Mesenchymal stem cell (in vitro differentiated cells and primary cell): ENCODE results near the gene DHX34.
"Not testable (repeated sequence)": the region's sequence is repeated elsewhere in the genome, so short reads cannot be mapped to it uniquely, and the experiment has no call there.

Source experiments
- DNase-seq: peaks from one replicate; pipeline ENCODE4 v3.0.0-alpha.2; 2013
- H2AFZ ChIP-seq: one replicate; pipeline ENCODE4 v1.6.1; 2013; ENCODE audit warnings: low read depth, mild to moderate bottlenecking, control low read depth, inconsistent platforms, low read length, moderate library complexity
- H2AK5ac ChIP-seq: 2 replicates; pipeline ENCODE4 v1.6.1; 2013; ENCODE audit warnings: low read length, moderate library complexity, mild to moderate bottlenecking, inconsistent platforms; ENCODE audit not compliant: severe bottlenecking
- H2BK120ac ChIP-seq: one replicate; pipeline ENCODE4 v1.6.1; 2013; ENCODE audit warnings: low read depth, mild to moderate bottlenecking, inconsistent platforms, low read length, moderate library complexity
- H2BK12ac ChIP-seq, 2 experiments: one replicate each; pipeline ENCODE4 v1.6.1; 2013; ENCODE audit warnings: inconsistent platforms in 2 of 2, low read length in 2 of 2, mild to moderate bottlenecking in 2 of 2, moderate library complexity in 2 of 2, control low read depth in 1 of 2
- H2BK15ac ChIP-seq: one replicate; pipeline ENCODE4 v1.6.1; 2013; ENCODE audit warnings: mild to moderate bottlenecking, low read depth, inconsistent platforms; ENCODE audit not compliant: poor library complexity, severe bottlenecking
- H2BK5ac ChIP-seq: 2 replicates; pipeline ENCODE4 v1.6.1; 2013; ENCODE audit warnings: low read depth, mild to moderate bottlenecking, low read length, control low read depth, inconsistent platforms; ENCODE audit not compliant: poor library complexity, severe bottlenecking
- H3K14ac ChIP-seq, 2 experiments: one replicate each; pipeline ENCODE4 v1.6.1; 2013; ENCODE audit warnings: inconsistent platforms in 2 of 2, low read length in 2 of 2, control low read depth in 1 of 2, mild to moderate bottlenecking in 1 of 2, moderate library complexity in 1 of 2
- H3K18ac ChIP-seq, 2 experiments: one replicate each; pipeline ENCODE4 v1.6.1; 2013; ENCODE audit warnings: inconsistent platforms in 2 of 2, low read length in 2 of 2, control low read depth in 1 of 2, low read depth in 1 of 2, mild to moderate bottlenecking in 1 of 2
- H3K23ac ChIP-seq, 2 experiments: one replicate each; pipeline ENCODE4 v1.6.1; 2013; ENCODE audit warnings: inconsistent platforms in 2 of 2, low read length in 2 of 2, mild to moderate bottlenecking in 2 of 2, moderate library complexity in 2 of 2, control low read depth in 1 of 2
- H3K27ac ChIP-seq: 2 replicates; pipeline ENCODE4 v1.5.1; 2013; ENCODE audit warnings: mild to moderate bottlenecking, moderate library complexity, low read length, control low read depth, inconsistent platforms; ENCODE audit not compliant: poor library complexity, severe bottlenecking
- H3K27me3 ChIP-seq, 2 experiments: 2 replicates each; pipeline versions ENCODE4 v1.6.1 to v1.7.0; 2013; ENCODE audit warnings: low read length in 2 of 2, mild to moderate bottlenecking in 2 of 2, moderate library complexity in 2 of 2, control low read depth in 1 of 2, inconsistent platforms in 1 of 2; ENCODE audit not compliant: control insufficient read depth in 1 of 2, insufficient read depth in 1 of 2
- H3K36me3 ChIP-seq, 2 experiments: 2 replicates each; pipeline versions ENCODE4 v1.6.1 to v1.7.0; 2013; ENCODE audit warnings: low read length in 2 of 2, control low read depth in 1 of 2, inconsistent platforms in 1 of 2, low read depth in 1 of 2, mild to moderate bottlenecking in 1 of 2; ENCODE audit not compliant: insufficient read depth in 2 of 2, control insufficient read depth in 1 of 2
- H3K4ac ChIP-seq, 2 experiments: one replicate each; pipeline ENCODE4 v1.6.1; 2013; ENCODE audit warnings: inconsistent platforms in 2 of 2, low read length in 2 of 2, mild to moderate bottlenecking in 2 of 2, moderate library complexity in 2 of 2, control low read depth in 1 of 2, low read depth in 1 of 2
- H3K4me1 ChIP-seq: 2 replicates; pipeline ENCODE4 v1.6.1; 2013; ENCODE audit warnings: low read depth, low read length, control low read depth; ENCODE audit not compliant: control insufficient read depth, insufficient read depth
- H3K4me2 ChIP-seq: 2 replicates; pipeline ENCODE4 v1.6.1; 2013; ENCODE audit warnings: low read length, mild to moderate bottlenecking, inconsistent platforms; ENCODE audit not compliant: poor library complexity, severe bottlenecking
- H3K4me3 ChIP-seq, 2 experiments: 2 replicates each; pipeline versions ENCODE4 v1.5.1 to v1.7.0; 2013; ENCODE audit warnings: low read length in 2 of 2, mild to moderate bottlenecking in 2 of 2, control low read depth in 1 of 2, low read depth in 1 of 2; ENCODE audit not compliant: insufficient read depth in 1 of 2
- H3K79me1 ChIP-seq: replicated peaks from 2 replicates; pipeline ENCODE4 v1.6.1; 2013; ENCODE audit warnings: mild to moderate bottlenecking, control low read depth, low read length, inconsistent platforms; ENCODE audit not compliant: poor library complexity, severe bottlenecking
- H3K9ac ChIP-seq: 2 replicates; pipeline ENCODE4 v1.7.0; 2013; ENCODE audit warnings: mild to moderate bottlenecking, low read length, moderate library complexity
- H3K9me3 ChIP-seq: 2 replicates; pipeline ENCODE4 v1.7.0; 2013; ENCODE audit warnings: mild to moderate bottlenecking, low read length; ENCODE audit not compliant: control insufficient read depth
- H4K8ac ChIP-seq: one replicate; pipeline ENCODE4 v1.6.1; 2013; ENCODE audit warnings: inconsistent platforms, mild to moderate bottlenecking, low read length, moderate library complexity
- H4K91ac ChIP-seq: one replicate; pipeline ENCODE4 v1.6.1; 2013; ENCODE audit warnings: mild to moderate bottlenecking, low read length, inconsistent platforms
- WGBS: methylation state at CpG from one replicate; pipeline ENCODE4 v1.1.7; 2013; ENCODE audit warnings: mixed read lengths; 5-methylcytosine and 5-hydroxymethylcytosine counted together

DHX34 gene

GRCh38 chr19:47330466-47330869 is 18.6 kb upstream of the DHX34 start:
- no peak overlapping the region for H2BK12ac ChIP-seq
- peak; percentile 65 for DNase-seq
- H4K8ac ChIP-seq: peak overlapping the region; percentile 92
- H3K9me3 ChIP-seq: no peaks in the 10 kb centered on the region
- peak overlapping the region in 1 of 2 experiments; percentile 70 for H3K18ac ChIP-seq
- no peak overlapping the region for H3K9ac ChIP-seq
- H3K4ac ChIP-seq: no peak overlapping the region
- 69% methylated on average over 8 of the region's 9 CpGs for WGBS
- H3K4me1 ChIP-seq: no peaks in the 10 kb centered on the region
- no peak overlapping the region for H3K4me2 ChIP-seq
- peaks cover 2 to 13% of the 10 kb centered on the region in 2 experiments for H3K27me3 ChIP-seq
- H2BK15ac ChIP-seq: no peak overlapping the region
- H2BK120ac ChIP-seq: no peak overlapping the region
- H3K79me1 ChIP-seq: no peaks in the 10 kb centered on the region
- H3K14ac ChIP-seq: no peak overlapping the region
- no peak overlapping the region for H3K27ac ChIP-seq
- no peak overlapping the region for H2BK5ac ChIP-seq
- no peak overlapping the region for H3K23ac ChIP-seq
- no peak overlapping the region for H3K4me3 ChIP-seq
- H4K91ac ChIP-seq: no peak overlapping the region
- no peak overlapping the region for H2AK5ac ChIP-seq
- no peak overlapping the region for H2AFZ ChIP-seq
- H3K36me3 ChIP-seq: no peaks in the 10 kb centered on the region

GRCh38 chr19:47331490-47331889 is 17.6 kb upstream of the DHX34 start:
- Histone ChIP-seq H4K91ac (no peak overlapping the region), H2AK5ac (no peak overlapping the region), H2BK120ac (no peak overlapping the region), H3K4me3 (no peak overlapping the region), H3K4me2 (no peak overlapping the region), H2BK12ac (no peak overlapping the region), H3K36me3 (no peaks in the 10 kb centered on the region), H3K27ac (no peak overlapping the region), H3K9me3 (no peaks in the 10 kb centered on the region), H3K23ac (no peak overlapping the region), H4K8ac (no peak overlapping the region), H3K27me3 (peaks cover 2 to 13% of the 10 kb centered on the region in 2 experiments), H3K14ac (no peak overlapping the region), H3K4ac (no peak overlapping the region), H3K18ac (no peak overlapping the region), H3K79me1 (no peaks in the 10 kb centered on the region), H2BK5ac (no peak overlapping the region), H2BK15ac (no peak overlapping the region), H2AFZ (no peak overlapping the region), H3K9ac (no peak overlapping the region), H3K4me1 (no peaks in the 10 kb centered on the region)
- DNase-seq: no peak
- 88% methylated on average over 6 of the region's 6 CpGs for WGBS

- Histone ChIP-seq H3K14ac (no peak within 1 kb of the TSS), H3K23ac (no peak within 1 kb of the TSS), H3K4me3 (peak within 1 kb of the TSS in 1 of 2 experiments; percentile 65), H4K8ac (no peak within 1 kb of the TSS), H3K18ac (no peak within 1 kb of the TSS), H3K27me3 (peaks cover 2 to 13% of the 10 kb centered on the region in 2 experiments), H2BK5ac (no peak within 1 kb of the TSS), H2BK15ac (no peak within 1 kb of the TSS), H2BK120ac (no peak within 1 kb of the TSS), H3K79me1 (no peaks in the 10 kb centered on the region), H2BK12ac (no peak within 1 kb of the TSS), H3K4me1 (peaks cover 1% of the 10 kb centered on the region), H2AK5ac (no peak within 1 kb of the TSS), H3K36me3 (no peaks in the 10 kb centered on the region), H3K4me2 (no peak within 1 kb of the TSS), H4K91ac (no peak within 1 kb of the TSS), H3K9me3 (no peaks in the 10 kb centered on the region), H3K9ac (peak within 1 kb of the TSS; percentile 66), H3K27ac (no peak within 1 kb of the TSS), H3K4ac (no peak within 1 kb of the TSS), H2AFZ (no peak within 1 kb of the TSS)
- DNase-seq: no peak
- 77% methylated on average over 18 of the region's 18 CpGs for WGBS
These were observed 17.1 kb upstream of the DHX34 start, which contains the start of gene C5AR2 for GRCh38 chr19:47331931-47332547. Gene C5AR2, plus strand, starts transcription at chr19:47332175. Its CDS starts 8,625 bp downstream, at chr19:47340800.

GRCh38 chr19:47336765-47337718 is 12.1 kb upstream of the DHX34 start:
- H3K4me2 ChIP-seq, H3K36me3 ChIP-seq, H2BK12ac ChIP-seq, H3K9me3 ChIP-seq, DNase-seq, H3K23ac ChIP-seq, H3K27ac ChIP-seq, H2BK15ac ChIP-seq, H3K79me1 ChIP-seq, H2AFZ ChIP-seq, H2AK5ac ChIP-seq, H3K14ac ChIP-seq, H3K9ac ChIP-seq, H3K18ac ChIP-seq, H3K4ac ChIP-seq, H2BK5ac ChIP-seq, H3K4me3 ChIP-seq, H3K27me3 ChIP-seq, H3K4me1 ChIP-seq, H4K91ac ChIP-seq, H4K8ac ChIP-seq, H2BK120ac ChIP-seq: not testable (repeated sequence)
- 93% methylated on average over 12 of the region's 18 CpGs for WGBS
